ENCODE results near the gene NDRG4.

Gene NDRG4

GRCh38 chr16:58518083-58518979 lies 18.4 kb downstream of the NDRG4 start:
- Histone ChIP-seq H3K9ac (ENCODE audit: low read length) (no peak overlapping the region), H3K9me3 (ENCODE audit: control insufficient read depth, low read depth, low read length) (no peaks in the 10 kb centered on the region), H3K27ac (ENCODE audit: low read length) (no peak overlapping the region), H3K36me3 (ENCODE audit: control insufficient read depth, low read depth, low read length) (peaks cover 63% of the 10 kb centered on the region), H3K4me3 (ENCODE audit: low read length) (no peak overlapping the region), H3K27me3 (ENCODE audit: control insufficient read depth, insufficient read depth, low read length) (no peaks in the 10 kb centered on the region), H3K4me1 (ENCODE audit: control insufficient read depth, low read depth, low read length) (peaks cover 3% of the 10 kb centered on the region)

DNA sequence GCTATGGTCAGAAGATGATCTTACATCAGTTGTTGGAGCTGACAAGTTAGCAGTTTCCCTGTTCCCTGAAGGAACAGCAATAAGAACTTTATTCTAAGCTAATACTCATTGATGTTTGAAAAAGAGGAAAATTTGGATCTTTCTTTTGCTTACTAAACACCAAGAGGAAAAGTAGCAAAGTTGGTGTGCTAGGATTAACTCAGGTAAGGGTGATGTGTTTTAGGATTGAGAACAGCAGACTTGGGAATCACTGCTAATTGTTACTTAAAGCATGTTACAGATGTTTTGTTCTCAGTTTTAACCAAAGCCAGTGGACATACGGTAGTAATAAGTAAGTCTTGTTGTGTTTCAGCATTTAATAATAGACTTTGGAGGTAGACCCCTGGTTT lies 19.0 kb downstream of the NDRG4 start:
- Histone ChIP-seq H3K4me1 (ENCODE audit: control insufficient read depth, low read depth, low read length) (peaks cover 3% of the 10 kb centered on the region), H3K27ac (ENCODE audit: low read length) (no peak overlapping the region), H3K9ac (ENCODE audit: low read length) (no peak overlapping the region), H3K36me3 (ENCODE audit: control insufficient read depth, low read depth, low read length) (peaks cover 69% of the 10 kb centered on the region), H3K9me3 (ENCODE audit: control insufficient read depth, low read depth, low read length) (no peaks in the 10 kb centered on the region), H3K27me3 (ENCODE audit: control insufficient read depth, insufficient read depth, low read length) (no peaks in the 10 kb centered on the region), H3K4me3 (ENCODE audit: low read length) (no peak overlapping the region)

DNA sequence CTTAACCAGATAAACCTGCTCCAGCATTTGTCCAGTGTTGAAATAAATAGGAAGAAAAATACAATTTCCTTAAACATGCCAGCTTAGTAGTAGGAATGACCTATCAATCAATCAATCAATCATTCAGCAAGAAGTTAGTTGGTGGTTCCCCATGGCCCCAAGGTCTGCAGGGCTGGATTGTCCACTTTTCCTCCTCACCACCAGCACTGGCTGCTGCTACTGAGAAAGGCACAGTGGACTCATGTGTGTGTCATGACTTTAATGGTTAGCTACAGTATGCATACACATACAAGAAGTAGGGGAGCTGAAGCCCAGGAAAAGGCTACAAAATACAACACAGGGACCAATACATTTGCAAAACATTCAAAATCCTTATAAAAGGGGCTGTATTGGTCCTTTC lies 19.8 kb downstream of the NDRG4 start:
- Histone ChIP-seq H3K27ac (ENCODE audit: low read length) (no peak overlapping the region), H3K9ac (ENCODE audit: low read length) (no peak overlapping the region), H3K4me1 (ENCODE audit: control insufficient read depth, low read depth, low read length) (peaks cover 3% of the 10 kb centered on the region), H3K9me3 (ENCODE audit: control insufficient read depth, low read depth, low read length) (no peaks in the 10 kb centered on the region), H3K36me3 (ENCODE audit: control insufficient read depth, low read depth, low read length) (peaks cover 77% of the 10 kb centered on the region), H3K4me3 (ENCODE audit: low read length) (no peak overlapping the region), H3K27me3 (ENCODE audit: control insufficient read depth, insufficient read depth, low read length) (no peaks in the 10 kb centered on the region)

GRCh38 chr16:58530179-58530578 lies 30.2 kb downstream of the NDRG4 start:
- H3K9me3 ChIP-seq (ENCODE audit: control insufficient read depth, low read depth, low read length) = no peaks in the 10 kb centered on the region
- no peak overlapping the region for H3K4me3 ChIP-seq (ENCODE audit: low read length)
- no peak overlapping the region for H3K27ac ChIP-seq (ENCODE audit: low read length)
- no peak overlapping the region for H3K9ac ChIP-seq (ENCODE audit: low read length)
- H3K4me1 ChIP-seq (ENCODE audit: control insufficient read depth, low read depth, low read length) = no peaks in the 10 kb centered on the region
- H3K36me3 ChIP-seq (ENCODE audit: control insufficient read depth, low read depth, low read length) = peaks cover 91% of the 10 kb centered on the region
- no peaks in the 10 kb centered on the region for H3K27me3 ChIP-seq (ENCODE audit: control insufficient read depth, insufficient read depth, low read length)

- no peak overlapping the region for H3K4me3 ChIP-seq (ENCODE audit: low read length)
- H3K9ac ChIP-seq (ENCODE audit: low read length) = no peak overlapping the region
- H3K9me3 ChIP-seq (ENCODE audit: control insufficient read depth, low read depth, low read length) = no peaks in the 10 kb centered on the region
- H3K27ac ChIP-seq (ENCODE audit: low read length) = no peak overlapping the region
- H3K27me3 ChIP-seq (ENCODE audit: control insufficient read depth, insufficient read depth, low read length) = no peaks in the 10 kb centered on the region
- no peaks in the 10 kb centered on the region for H3K4me1 ChIP-seq (ENCODE audit: control insufficient read depth, low read depth, low read length)
- peaks cover 94% of the 10 kb centered on the region for H3K36me3 ChIP-seq (ENCODE audit: control insufficient read depth, low read depth, low read length)
Measured at GRCh38 chr16:58532414-58532813, 32.5 kb downstream of the NDRG4 start.

DNA sequence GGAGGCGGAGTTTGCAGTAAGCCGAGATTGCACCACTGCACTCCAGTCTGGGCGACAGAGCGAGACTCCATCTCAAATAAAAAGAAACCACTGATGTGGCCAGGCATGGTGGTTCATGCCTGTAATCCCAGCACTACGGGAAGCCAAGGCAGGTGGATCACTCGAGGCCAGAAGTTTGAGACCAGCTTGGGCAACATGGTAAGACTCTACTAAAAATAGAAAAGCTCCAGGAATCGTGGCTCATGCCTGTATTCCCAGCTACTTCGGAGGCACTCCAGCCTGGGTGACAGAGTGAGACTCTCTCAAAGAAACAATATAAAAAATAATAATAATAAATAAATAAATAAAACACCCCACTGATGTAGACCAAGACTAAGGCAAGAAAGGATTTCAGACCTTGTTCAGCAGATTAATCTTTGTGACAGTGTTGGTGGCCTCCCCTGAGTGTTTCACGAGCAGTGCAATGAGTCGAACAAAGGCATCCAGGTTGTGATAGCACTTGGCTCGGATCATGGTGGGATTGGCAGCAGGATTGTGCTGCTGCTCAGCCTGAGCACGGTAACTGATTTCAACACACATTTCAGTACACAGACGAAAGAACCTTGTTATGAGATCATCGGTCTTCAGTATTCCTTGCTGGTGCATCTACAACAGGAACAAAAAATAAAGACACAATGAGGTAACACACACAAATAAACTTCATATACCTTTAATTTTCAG lies 34.0 kb downstream of the NDRG4 start:
- Histone ChIP-seq H3K9me3 (ENCODE audit: control insufficient read depth, low read depth, low read length) (no peaks in the 10 kb centered on the region), H3K27ac (ENCODE audit: low read length) (no peak overlapping the region), H3K4me3 (ENCODE audit: low read length) (no peak overlapping the region), H3K36me3 (ENCODE audit: control insufficient read depth, low read depth, low read length) (peaks cover 96% of the 10 kb centered on the region), H3K4me1 (ENCODE audit: control insufficient read depth, low read depth, low read length) (no peaks in the 10 kb centered on the region), H3K27me3 (ENCODE audit: control insufficient read depth, insufficient read depth, low read length) (no peaks in the 10 kb centered on the region), H3K9ac (ENCODE audit: low read length) (no peak overlapping the region)

DNA sequence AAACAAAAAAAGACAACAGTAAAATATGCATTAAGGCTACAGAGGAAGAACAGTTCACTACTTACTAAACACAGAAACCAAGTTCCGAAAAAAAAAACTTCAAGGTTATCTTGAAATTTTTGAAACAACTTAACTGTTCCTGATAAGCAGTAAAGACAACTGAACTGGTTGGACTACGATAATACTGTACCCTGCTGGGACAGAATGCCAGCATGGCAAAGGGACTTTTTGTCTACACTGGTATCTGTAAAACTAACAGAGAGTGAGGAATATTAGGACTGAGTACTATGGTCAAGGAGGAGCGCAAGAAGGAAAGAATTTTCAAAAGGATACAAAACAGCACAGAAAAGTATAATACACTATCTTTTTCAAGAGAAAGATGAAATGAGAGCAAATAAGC lies 35.2 kb downstream of the NDRG4 start:
- H3K27ac ChIP-seq (ENCODE audit: low read length) = no peak overlapping the region
- peaks cover 96% of the 10 kb centered on the region for H3K36me3 ChIP-seq (ENCODE audit: control insufficient read depth, low read depth, low read length)
- H3K9ac ChIP-seq (ENCODE audit: low read length) = no peak overlapping the region
- no peaks in the 10 kb centered on the region for H3K4me1 ChIP-seq (ENCODE audit: control insufficient read depth, low read depth, low read length)
- H3K27me3 ChIP-seq (ENCODE audit: control insufficient read depth, insufficient read depth, low read length) = no peaks in the 10 kb centered on the region
- no peaks in the 10 kb centered on the region for H3K9me3 ChIP-seq (ENCODE audit: control insufficient read depth, low read depth, low read length)
- H3K4me3 ChIP-seq (ENCODE audit: low read length) = no peak overlapping the region

DNA sequence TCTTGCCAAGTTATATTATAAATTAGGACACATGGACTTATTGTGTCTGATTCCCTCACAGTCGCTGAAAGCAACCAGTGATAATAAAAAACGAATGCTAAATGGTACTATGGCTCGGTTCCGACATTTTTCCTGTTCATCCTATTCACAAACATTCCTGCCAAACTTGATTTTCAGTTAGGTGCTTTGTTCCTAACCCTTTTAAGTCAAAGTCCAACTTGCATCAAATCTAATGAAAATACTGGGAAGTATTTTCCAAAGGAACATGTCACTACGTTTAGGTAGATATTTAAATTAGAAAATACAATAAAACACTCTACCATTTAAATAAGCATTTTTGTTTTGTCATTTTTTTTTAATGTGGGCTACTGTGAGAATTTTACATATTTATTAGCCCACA lies 36.3 kb downstream of the NDRG4 start:
- H3K9me3 ChIP-seq (ENCODE audit: control insufficient read depth, low read depth, low read length) = no peaks in the 10 kb centered on the region
- H3K36me3 ChIP-seq (ENCODE audit: control insufficient read depth, low read depth, low read length) = peaks cover 95% of the 10 kb centered on the region
- no peak overlapping the region for H3K27ac ChIP-seq (ENCODE audit: low read length)
- H3K27me3 ChIP-seq (ENCODE audit: control insufficient read depth, insufficient read depth, low read length) = no peaks in the 10 kb centered on the region
- H3K4me1 ChIP-seq (ENCODE audit: control insufficient read depth, low read depth, low read length) = no peaks in the 10 kb centered on the region
- H3K4me3 ChIP-seq (ENCODE audit: low read length) = no peak overlapping the region
- H3K9ac ChIP-seq (ENCODE audit: low read length) = no peak overlapping the region

- H3K9me3 ChIP-seq (ENCODE audit: control insufficient read depth, low read depth, low read length) = no peaks in the 10 kb centered on the region
- peaks cover 95% of the 10 kb centered on the region for H3K36me3 ChIP-seq (ENCODE audit: control insufficient read depth, low read depth, low read length)
- H3K27me3 ChIP-seq (ENCODE audit: control insufficient read depth, insufficient read depth, low read length) = no peaks in the 10 kb centered on the region
- no peak overlapping the region for H3K27ac ChIP-seq (ENCODE audit: low read length)
- H3K4me1 ChIP-seq (ENCODE audit: control insufficient read depth, low read depth, low read length) = no peaks in the 10 kb centered on the region
- no peak overlapping the region for H3K4me3 ChIP-seq (ENCODE audit: low read length)
- H3K9ac ChIP-seq (ENCODE audit: low read length) = no peak overlapping the region
Measured at GRCh38 chr16:58537124-58537906, 37.4 kb downstream of the NDRG4 start.

DNA sequence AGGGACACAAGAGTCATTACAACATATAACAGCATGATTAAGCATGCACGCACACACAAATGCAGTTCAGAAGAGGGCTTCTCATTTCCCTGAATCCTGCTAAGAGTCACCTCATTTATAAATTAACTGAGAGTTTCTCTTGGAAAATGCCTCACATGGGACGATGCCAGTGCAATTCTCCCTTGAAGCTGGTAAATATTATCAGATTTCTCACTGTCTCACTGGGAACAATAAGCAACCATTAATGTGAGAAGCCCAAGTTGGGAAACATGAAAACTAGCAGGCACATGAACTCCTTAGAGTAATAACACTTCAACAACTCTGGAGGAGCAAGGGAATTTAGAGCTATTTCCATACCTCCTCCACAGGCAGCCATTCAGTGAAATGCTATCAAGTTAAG lies 41.8 kb downstream of the NDRG4 start:
- no peak overlapping the region for H3K27ac ChIP-seq (ENCODE audit: low read length)
- H3K27me3 ChIP-seq (ENCODE audit: control insufficient read depth, insufficient read depth, low read length) = no peaks in the 10 kb centered on the region
- H3K4me1 ChIP-seq (ENCODE audit: control insufficient read depth, low read depth, low read length) = no peaks in the 10 kb centered on the region
- H3K4me3 ChIP-seq (ENCODE audit: low read length) = no peak overlapping the region
- H3K9me3 ChIP-seq (ENCODE audit: control insufficient read depth, low read depth, low read length) = no peaks in the 10 kb centered on the region
- H3K36me3 ChIP-seq (ENCODE audit: control insufficient read depth, low read depth, low read length) = peaks cover 97% of the 10 kb centered on the region
- no peak overlapping the region for H3K9ac ChIP-seq (ENCODE audit: low read length)

GRCh38 chr16:58542291-58542690 lies 42.3 kb downstream of the NDRG4 start:
- Histone ChIP-seq H3K9me3 (ENCODE audit: control insufficient read depth, low read depth, low read length) (no peaks in the 10 kb centered on the region), H3K27ac (ENCODE audit: low read length) (no peak overlapping the region), H3K9ac (ENCODE audit: low read length) (no peak overlapping the region), H3K4me3 (ENCODE audit: low read length) (no peak overlapping the region), H3K36me3 (ENCODE audit: control insufficient read depth, low read depth, low read length) (peaks cover 97% of the 10 kb centered on the region), H3K4me1 (ENCODE audit: control insufficient read depth, low read depth, low read length) (no peaks in the 10 kb centered on the region), H3K27me3 (ENCODE audit: control insufficient read depth, insufficient read depth, low read length) (no peaks in the 10 kb centered on the region)
